Epithelial cell of proximal tubule (primary cell): ENCODE results near the gene GADL1. TPM values are rescaled to one million over a fixed set of nuclear protein-coding genes. Genes with fewer than 3 reads are reported as not detected.

ENCODE experiments used
- DNase-seq: peaks from one replicate; pipeline ENCODE4 v3.0.0-alpha.2; 2011; ENCODE audit warnings: low read depth
- H3K4me3 ChIP-seq: 2 replicates; pipeline ENCODE4 v1.5.1; 2011; ENCODE audit warnings: low read depth, mild to moderate bottlenecking, low read length
- total RNA-seq: library from RNA; depleted of rRNA; stranded (reverse); fragments of >200 nt; gene quantifications from 2 replicates; pipeline ENCODE4 v1.2.3, GENCODE V29; 2015
- TF ChIP-seq, protein P1 (sequence below): conservative IDR thresholded peaks from 2 replicates; pipeline ENCODE4 v1.5.1; 2012; ENCODE audit warnings: low read depth, mild to moderate bottlenecking, low read length

Gene GADL1
- total RNA-seq, 1 donor from 2014 or later = not detected

- TF ChIP-seq, protein P1, sequence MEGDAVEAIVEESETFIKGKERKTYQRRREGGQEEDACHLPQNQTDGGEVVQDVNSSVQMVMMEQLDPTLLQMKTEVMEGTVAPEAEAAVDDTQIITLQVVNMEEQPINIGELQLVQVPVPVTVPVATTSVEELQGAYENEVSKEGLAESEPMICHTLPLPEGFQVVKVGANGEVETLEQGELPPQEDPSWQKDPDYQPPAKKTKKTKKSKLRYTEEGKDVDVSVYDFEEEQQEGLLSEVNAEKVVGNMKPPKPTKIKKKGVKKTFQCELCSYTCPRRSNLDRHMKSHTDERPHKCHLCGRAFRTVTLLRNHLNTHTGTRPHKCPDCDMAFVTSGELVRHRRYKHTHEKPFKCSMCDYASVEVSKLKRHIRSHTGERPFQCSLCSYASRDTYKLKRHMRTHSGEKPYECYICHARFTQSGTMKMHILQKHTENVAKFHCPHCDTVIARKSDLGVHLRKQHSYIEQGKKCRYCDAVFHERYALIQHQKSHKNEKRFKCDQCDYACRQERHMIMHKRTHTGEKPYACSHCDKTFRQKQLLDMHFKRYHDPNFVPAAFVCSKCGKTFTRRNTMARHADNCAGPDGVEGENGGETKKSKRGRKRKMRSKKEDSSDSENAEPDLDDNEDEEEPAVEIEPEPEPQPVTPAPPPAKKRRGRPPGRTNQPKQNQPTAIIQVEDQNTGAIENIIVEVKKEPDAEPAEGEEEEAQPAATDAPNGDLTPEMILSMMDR = peak; percentile 76
- DNase-seq = no peak
- H3K4me3 ChIP-seq = no peak overlapping the region
Observed at GRCh38 chr3:30747771-30748281, 146.6 kb downstream of the GADL1 start.

- TF ChIP-seq, protein P1 = no peak
- no peak overlapping the region for H3K4me3 ChIP-seq
- no peak for DNase-seq
Observed at GRCh38 chr3:30743641-30744317, 150.7 kb downstream of the GADL1 start.

DNA sequence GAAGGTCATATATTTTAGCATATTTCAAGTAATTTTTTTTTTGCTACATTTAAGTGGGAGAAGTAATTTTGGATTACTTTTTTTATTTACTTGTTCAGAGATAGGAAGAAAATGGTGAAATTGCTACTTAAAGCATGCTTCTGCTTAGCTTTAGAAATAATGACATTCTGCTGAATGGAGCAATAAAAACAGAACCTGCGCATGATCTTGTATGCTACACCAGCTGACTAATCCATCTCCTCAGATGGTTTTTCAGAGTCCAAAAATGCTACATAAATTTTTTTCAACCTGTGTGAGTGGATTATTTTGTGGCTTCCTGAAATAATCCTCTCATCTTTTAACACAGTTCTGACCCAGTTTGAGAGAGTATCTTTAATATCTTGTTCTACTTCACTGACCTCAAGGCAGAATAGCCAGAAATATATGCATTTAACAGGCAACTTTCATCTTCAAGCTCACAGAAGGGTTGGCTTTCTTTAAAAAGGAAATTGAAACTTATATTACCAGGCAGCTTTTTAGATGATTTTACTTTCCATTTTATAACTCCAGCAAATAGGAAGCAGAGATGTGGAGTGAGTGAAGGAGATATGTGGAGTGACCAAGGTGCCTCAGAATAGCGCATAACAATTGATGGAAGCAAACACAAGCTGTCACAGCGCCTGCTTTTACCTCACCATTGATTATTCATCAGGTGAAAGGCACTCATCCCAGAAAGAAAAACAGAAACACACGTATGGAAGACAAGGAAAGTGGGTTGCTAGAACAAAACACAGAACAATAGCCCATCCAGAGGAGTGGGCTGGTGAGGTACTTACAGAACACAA, 151.5 kb downstream of the GADL1 start:
- DNase-seq = no peak
- TF ChIP-seq, protein P1 = no peak
- no peak overlapping the region for H3K4me3 ChIP-seq

GRCh38 chr3:30741889-30742288, 152.6 kb downstream of the GADL1 start:
- TF ChIP-seq, protein P1 = no peak
- no peak overlapping the region for H3K4me3 ChIP-seq
- no peak for DNase-seq

- no peak for DNase-seq
- TF ChIP-seq, protein P1 = no peak
- no peak overlapping the region for H3K4me3 ChIP-seq
Observed at GRCh38 chr3:30738605-30739004, 155.9 kb downstream of the GADL1 start.

- TF ChIP-seq, protein P1 = no peak
- DNase-seq = no peak
Observed at GRCh38 chr3:30737743-30738499, 156.5 kb downstream of the GADL1 start.

More at GRCh38 chr3:30737743-30738499, 156.5 kb downstream of the GADL1 start:
- H3K4me3 ChIP-seq = no peak overlapping the region
